Pancreas (tissue), 10 donors: ENCODE results near the gene NCR2. TPM values are rescaled to one million over a fixed set of nuclear protein-coding genes. Genes with fewer than 3 reads are reported as not detected.

ENCODE experiments used
- ATAC-seq, 4 donors: fragments of 200-7000 bp; cut with Tn5 transposase; one replicate each; pipeline versions ENCODE4 v1.8.0 to v1.9.1; 2020; ENCODE audit warnings: mild to moderate bottlenecking in 4 of 4, moderate library complexity in 4 of 4
- DNase-seq, 6 donors: peaks; one replicate each; pipeline ENCODE4 v3.0.0-alpha.2; 2020
- FAIRE-seq: peaks from 2 replicates; lab custom pipeline; 2012; peaks lifted over from hg19 to GRCh38; lab: Jason Lieb, UNC
- H3K27ac ChIP-seq, 4 donors: fragments of 200-600 bp; sonication (generic); 1 replicate in 3 of 4; 2 replicates in 1 of 4; pipeline versions ENCODE4 v1.5.0 to v1.8.0; 2020
- H3K27me3 ChIP-seq, 4 donors: fragments of 200-600 bp; one replicate each; pipeline ENCODE4 v1.8.0; 2021
- H3K36me3 ChIP-seq, 3 donors: fragments of 200-600 bp; sonication (generic) in 1 of 3; one replicate each; pipeline versions ENCODE4 v1.5.0 to v1.8.0; 2020 to 2021
- H3K4me1 ChIP-seq, 3 donors: fragments of 200-600 bp; one replicate each; pipeline ENCODE4 v1.8.0; 2021
- H3K4me3 ChIP-seq, 4 donors: fragments of 200-600 bp; sonication (generic) in 2 of 4; one replicate each; pipeline versions ENCODE4 v1.5.0 to v1.8.0; 2020 to 2021
- H3K9me3 ChIP-seq, 4 donors: fragments of 200-600 bp; one replicate each; pipeline ENCODE4 v1.8.0; 2021
- WGBS, 2 donors: extraction: QIAGEN DNeasy Blood & Tissue Kit; methylation state at CpG; one replicate each; pipeline ENCODE4 v1.1.7; 2013; 5-methylcytosine and 5-hydroxymethylcytosine counted together
- intact Hi-C, 3 donors: fragments of 100-400 bp; cut with DNase I; formaldehyde crosslinking; loops; one replicate each; pipeline versions ENCODE4 v1.11.1 to v1.14.2; 2022
- polyA plus RNA-seq, 2 donors: library from polyadenylated mRNA; stranded (reverse); fragments of 200-250 nt; gene quantifications; one replicate each; pipeline ENCODE4 v1.2.3, GENCODE V29; 2013
- total RNA-seq, 6 donors: library from RNA; stranded (reverse); fragmentation: NEBNext Ultra II Directional in 4 of 6; extraction: Animal tissue kit (Norgen Biotek cat#: 25700) in 4 of 6; gene quantifications; one replicate each; pipeline versions ENCODE4 v1.2.1 to v1.2.4, GENCODE V29; 2021 to 2023
- TF ChIP-seq, protein P1 (sequence below), 4 donors: fragments of 200-600 bp; sonication (generic) in 3 of 4; IDR thresholded peaks; one replicate each; pipeline versions ENCODE4 v1.5.0 to v1.8.0; 2021; ENCODE audit warnings: antibody characterized with exemption in 4 of 4
- donor health status: healthy with polysubstance abuse.
- donor health status: DM: no; HTN: no; CAD: no; lungs with moderate emphysema.
- donor health status: DM: no; HTN: no; CAD: no.
- donor health status: control.
- donor health status: control.
- donor health status: Bipolar disorder and iron deficiency.
- donor health status: DM: yes; HTN: yes; CAD: no.
- donor health status: DM: no; HTN: no; CAD: no.
- donor health status: DM: no; HTN: no; CAD: no.
- donor health status: DM: yes; HTN: yes; CAD: no.

The NCR2 gene
- total and polyA plus RNA-seq, 8 donors = not detected

DNA sequence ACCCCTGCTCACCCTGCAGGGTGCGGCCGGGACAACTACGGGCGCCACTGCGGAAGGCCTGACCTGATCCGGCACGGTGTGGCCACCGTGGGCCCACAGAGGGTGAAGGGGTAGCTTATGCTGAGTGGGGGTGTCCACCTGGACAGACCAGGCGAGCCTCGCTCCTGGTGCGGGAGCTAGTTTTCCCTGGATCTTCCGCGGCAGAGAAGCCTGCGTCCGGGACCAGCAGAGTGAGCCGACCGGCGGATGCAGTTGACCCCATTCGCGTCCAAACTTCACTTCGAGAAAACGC lies 38.2 kb downstream of the NCR2 start:
- DNase-seq = peak in 1 of 6 donors; percentile 63
- 7% methylated on average over 19 to 22 of the region's 22 CpGs for WGBS, 2 donors
- no peaks in the 10 kb centered on the region for H3K9me3 ChIP-seq
- ATAC-seq = no peak
- H3K4me1 ChIP-seq = peaks cover 0 to 19% (median 11%) of the 10 kb centered on the region in 3 donors
- H3K36me3 ChIP-seq = no peaks in the 10 kb centered on the region
- TF ChIP-seq, protein P1, sequence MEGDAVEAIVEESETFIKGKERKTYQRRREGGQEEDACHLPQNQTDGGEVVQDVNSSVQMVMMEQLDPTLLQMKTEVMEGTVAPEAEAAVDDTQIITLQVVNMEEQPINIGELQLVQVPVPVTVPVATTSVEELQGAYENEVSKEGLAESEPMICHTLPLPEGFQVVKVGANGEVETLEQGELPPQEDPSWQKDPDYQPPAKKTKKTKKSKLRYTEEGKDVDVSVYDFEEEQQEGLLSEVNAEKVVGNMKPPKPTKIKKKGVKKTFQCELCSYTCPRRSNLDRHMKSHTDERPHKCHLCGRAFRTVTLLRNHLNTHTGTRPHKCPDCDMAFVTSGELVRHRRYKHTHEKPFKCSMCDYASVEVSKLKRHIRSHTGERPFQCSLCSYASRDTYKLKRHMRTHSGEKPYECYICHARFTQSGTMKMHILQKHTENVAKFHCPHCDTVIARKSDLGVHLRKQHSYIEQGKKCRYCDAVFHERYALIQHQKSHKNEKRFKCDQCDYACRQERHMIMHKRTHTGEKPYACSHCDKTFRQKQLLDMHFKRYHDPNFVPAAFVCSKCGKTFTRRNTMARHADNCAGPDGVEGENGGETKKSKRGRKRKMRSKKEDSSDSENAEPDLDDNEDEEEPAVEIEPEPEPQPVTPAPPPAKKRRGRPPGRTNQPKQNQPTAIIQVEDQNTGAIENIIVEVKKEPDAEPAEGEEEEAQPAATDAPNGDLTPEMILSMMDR (IDR thresholded peaks at IDR 0.05) = no peak
- no peak overlapping the region for H3K27ac ChIP-seq
- H3K4me3 ChIP-seq = peak overlapping the region in 1 of 4 donors; percentile 39
- FAIRE-seq = no peak
- intact Hi-C loops = loop anchor here in 1 of 3 donors (5.0 kb wide), 2 partner anchors 219 to 314 kb away; no protein-coding TSS in a partner anchor
- H3K27me3 ChIP-seq = peaks cover 0 to 32% (median 13%) of the 10 kb centered on the region in 4 donors

DNA sequence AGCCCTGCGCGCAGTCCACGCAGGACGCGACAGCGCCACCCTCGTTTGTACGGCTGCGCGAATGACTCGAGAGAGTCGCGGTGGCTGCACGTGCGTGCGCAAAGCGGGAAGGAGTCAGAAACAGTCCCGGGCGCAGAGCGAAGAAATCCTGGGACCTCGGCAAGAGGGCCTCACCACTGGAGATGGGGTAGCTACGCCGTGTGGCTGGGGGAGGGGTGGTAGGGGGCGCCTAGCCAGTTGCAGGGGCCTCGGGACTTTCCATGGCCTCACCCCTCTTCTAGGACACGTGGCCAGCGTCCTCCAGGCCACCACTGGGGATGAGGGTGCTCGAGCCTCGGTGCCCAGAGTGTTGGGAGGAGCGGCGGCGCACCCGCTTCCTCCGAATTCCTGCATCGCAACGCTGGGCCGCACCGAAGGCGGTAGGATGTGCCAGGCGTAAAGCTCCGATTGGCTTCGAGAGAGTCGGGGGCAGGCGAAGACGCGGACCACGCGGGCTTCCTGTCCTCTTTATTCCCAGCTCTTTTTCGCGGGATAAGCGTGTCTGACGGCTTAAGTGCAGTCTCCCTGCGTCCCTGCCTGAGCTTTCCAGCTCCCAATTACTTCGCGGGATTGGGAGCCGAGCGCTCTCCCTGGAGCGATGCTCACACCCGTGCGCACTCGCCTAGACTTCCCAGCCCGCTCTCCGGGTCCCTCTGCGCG lies 38.7 kb downstream of the NCR2 start:
- peak overlapping the region in 1 of 4 donors; percentile 39 for H3K4me3 ChIP-seq
- peak in 1 of 6 donors; percentile 49 for DNase-seq
- no peak for FAIRE-seq
- TF ChIP-seq, protein P1 (IDR thresholded peaks at IDR 0.05) = no peak
- 3 to 4% methylated on average over 65 of the region's 65 CpGs for WGBS, 2 donors
- peak in 1 of 4 donors; percentile 10 for ATAC-seq
- H3K27ac ChIP-seq = no peak overlapping the region
- peaks cover 0 to 32% (median 13%) of the 10 kb centered on the region in 4 donors for H3K27me3 ChIP-seq
- H3K9me3 ChIP-seq = no peaks in the 10 kb centered on the region
- intact Hi-C loops = loop anchor here in 1 of 3 donors (5.0 kb wide), 2 partner anchors 218 to 313 kb away; no protein-coding TSS in a partner anchor
- H3K36me3 ChIP-seq = no peaks in the 10 kb centered on the region
- H3K4me1 ChIP-seq = peaks cover 0 to 19% (median 11%) of the 10 kb centered on the region in 3 donors

DNA sequence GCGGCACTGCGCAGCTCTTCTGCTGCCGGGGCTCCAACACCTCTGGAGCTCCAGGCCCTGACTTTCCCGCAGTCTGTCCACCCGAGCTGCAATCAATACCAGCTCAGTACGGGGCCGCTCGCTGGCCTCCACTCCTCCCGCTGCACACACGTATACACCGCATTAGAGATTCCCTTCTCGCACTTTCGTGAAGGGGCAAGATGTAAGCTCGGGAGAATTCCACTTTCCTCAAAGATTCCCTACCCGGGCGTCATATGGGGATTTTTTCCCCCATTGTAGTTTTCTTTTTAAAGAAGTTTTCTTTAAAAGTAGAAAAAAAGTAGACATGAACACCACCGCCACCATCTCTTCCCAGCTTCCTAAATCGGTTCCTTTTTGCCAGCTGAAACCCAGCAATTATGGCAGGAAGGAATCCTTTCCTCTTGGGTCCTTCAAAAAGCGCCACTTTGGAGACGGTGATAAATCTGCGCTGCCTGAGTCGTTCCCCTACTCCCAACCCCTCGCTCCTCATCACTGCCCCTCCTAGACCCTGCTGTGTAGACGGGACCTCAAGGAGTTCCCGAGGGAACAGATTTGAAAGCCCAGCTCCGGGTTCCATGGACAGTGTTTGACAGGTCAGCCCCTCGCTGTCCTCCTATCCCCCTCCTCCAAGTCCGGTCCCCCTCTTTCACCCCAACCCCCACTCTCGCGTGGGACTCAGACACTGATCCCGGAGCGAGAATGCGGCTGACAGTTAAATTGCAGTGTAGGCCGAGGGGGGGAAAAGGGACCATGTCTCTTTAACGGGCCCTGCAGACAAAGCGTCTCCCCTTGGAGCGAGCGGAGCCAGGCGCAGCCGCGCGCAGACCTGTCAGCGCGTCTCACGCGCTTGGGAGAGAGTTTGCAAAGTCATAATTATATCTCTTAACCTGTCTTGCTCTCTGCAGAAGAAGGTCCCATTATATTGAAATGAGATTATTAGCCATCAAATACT lies 39.5 kb downstream of the NCR2 start:
- Histone ChIP-seq H3K27me3 (peaks cover 0 to 25% (median 12%) of the 10 kb centered on the region in 4 donors), H3K4me1 (peaks cover 0 to 19% (median 11%) of the 10 kb centered on the region in 3 donors), H3K36me3 (no peaks in the 10 kb centered on the region), H3K27ac (no peak overlapping the region), H3K4me3 (no peak overlapping the region), H3K9me3 (no peaks in the 10 kb centered on the region)
- FAIRE-seq (no peak), DNase-seq (peak in 1 of 6 donors; percentile 51), ATAC-seq (peak in 1 of 4 donors; percentile 23)
- TF ChIP-seq, protein P1 (IDR thresholded peaks at IDR 0.05) = no peak
- 7 to 8% methylated on average over 46 of the region's 46 CpGs for WGBS, 2 donors
- intact Hi-C loops = loop anchor here in 1 of 3 donors (5.0 kb wide), 2 partner anchors 217 to 312 kb away; no protein-coding TSS in a partner anchor

DNA sequence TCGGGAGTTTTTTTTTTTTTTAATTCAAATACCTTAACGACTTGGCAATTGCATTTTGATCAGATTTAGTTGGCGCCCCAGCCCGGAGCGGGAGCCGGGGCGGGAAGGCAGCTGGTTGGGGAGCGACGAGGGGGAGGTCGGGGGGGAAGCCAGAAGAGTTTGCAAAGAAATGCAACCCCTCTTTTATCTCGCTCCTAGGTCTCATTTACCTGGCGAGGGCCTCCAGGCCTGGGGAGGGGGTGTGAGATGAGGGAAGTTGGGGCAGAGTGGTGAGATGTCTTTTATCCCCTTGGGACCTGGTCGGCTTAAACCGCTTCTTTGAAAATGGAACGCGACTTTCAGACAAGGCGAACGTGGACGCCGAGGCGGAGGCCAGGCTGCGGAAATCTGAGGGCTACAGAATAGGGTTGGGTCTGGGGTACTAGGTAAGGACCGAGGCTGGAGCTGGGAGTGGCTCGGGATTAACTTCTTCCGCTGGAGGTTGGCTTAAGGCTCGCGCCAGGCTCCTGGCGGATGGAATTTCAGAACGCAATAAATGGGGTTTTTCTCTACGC lies 40.3 kb downstream of the NCR2 start:
- 28% methylated on average over 30 of the region's 30 CpGs for WGBS, 2 donors
- TF ChIP-seq, protein P1 (IDR thresholded peaks at IDR 0.05) = no peak
- H3K9me3 ChIP-seq = no peaks in the 10 kb centered on the region
- no peak overlapping the region for H3K4me3 ChIP-seq
- peaks cover 0 to 24% (median 11%) of the 10 kb centered on the region in 4 donors for H3K27me3 ChIP-seq
- no peaks in the 10 kb centered on the region for H3K36me3 ChIP-seq
- no peak overlapping the region for H3K27ac ChIP-seq
- H3K4me1 ChIP-seq = peaks cover 0 to 19% (median 11%) of the 10 kb centered on the region in 3 donors
- no peak for ATAC-seq
- DNase-seq = no peak
- intact Hi-C loops = no loop called here
- no peak for FAIRE-seq
